ENCODE data around the gene TMEM203. TPM values are rescaled to one million over a fixed set of nuclear protein-coding genes. Genes with fewer than 3 reads are reported as not detected.

TMEM203 gene
- total and polyA plus RNA-seq, 2 experiments from 2014 or later: 32.7 to 53.4 TPM

- no peak for TF ChIP-seq ZNF462 (CRISPR knock-in tag; IDR thresholded peaks at IDR 0.05)
- no peak for TF ChIP-seq CREB1 (CRISPR knock-in tag; IDR thresholded peaks at IDR 0.05; ENCODE audit: low read depth)
- TF ChIP-seq POLR2AphosphoS5 (IDR thresholded peaks at IDR 0.05; ENCODE audit: low read depth): no peak
- TF ChIP-seq JUNB (IDR thresholded peaks at IDR 0.05; ENCODE audit: unreplicated experiment): no peak
- no peak for TF ChIP-seq STAT1 (IDR thresholded peaks at IDR 0.05; ENCODE audit: unreplicated experiment)
- no peak for TF ChIP-seq CTCF (conservative IDR thresholded peaks at IDR 0.05; ENCODE audit: low read depth in 2 of 2)
- no peak for TF ChIP-seq ZNF331 (CRISPR knock-in tag; IDR thresholded peaks at IDR 0.05; ENCODE audit: low read depth)
These were observed 17.4 kb downstream of the TMEM203 start (continued) for GRCh38 chr9:137188086-137188489.

DNA sequence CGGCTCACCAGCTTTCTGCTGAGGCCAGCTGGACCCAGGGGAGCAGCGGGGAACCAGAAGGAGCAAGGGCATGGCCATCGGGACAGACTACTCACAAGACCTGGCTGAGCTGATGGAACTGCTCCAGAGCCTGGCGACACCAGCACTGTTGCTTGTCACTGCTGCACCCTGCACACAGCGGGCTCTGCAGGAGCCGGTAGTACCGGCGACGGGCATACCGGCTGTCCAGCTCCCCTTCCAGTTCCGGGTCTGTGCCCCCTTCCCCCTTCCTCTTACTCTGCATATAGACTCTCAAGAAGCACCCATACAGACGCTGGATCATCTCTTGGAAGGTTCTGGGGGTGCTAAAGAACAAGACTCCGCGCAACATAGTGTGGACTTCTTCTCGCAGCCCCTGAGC is 18.1 kb downstream of the TMEM203 start:
- no peaks in the 10 kb centered on the region for H3K27me3 ChIP-seq (ENCODE audit: insufficient read depth)
- Mint-ChIP-seq H3K4me3 (peak overlapping the region; percentile 91), H3K36me3 (ENCODE audit: low read depth) (peaks cover 21% of the 10 kb centered on the region), H3K4me1 (peaks cover 9% of the 10 kb centered on the region), H3K27me3 (ENCODE audit: insufficient read depth, low read depth, poor library complexity) (peaks cover 13% of the 10 kb centered on the region), H3K27ac (0 out of 2 replicates have a peak overlapping the region, but pooled peaks have one; percentile 84), H3K9me3 (no peaks in the 10 kb centered on the region)
- H2AFZ ChIP-seq: no peak overlapping the region
- ATAC-seq: no peak
- no peaks in the 10 kb centered on the region for H3K9me2 ChIP-seq (ENCODE audit: insufficient read depth)
- H4K20me1 ChIP-seq (replicated peaks; ENCODE audit: insufficient read depth): 0 out of 2 replicates have a peak, but pooled peaks cover 5% of the 10 kb centered on the region
- H3K4me2 ChIP-seq: peak overlapping the region; percentile 93
- H3F3A ChIP-seq (replicated peaks; ENCODE audit: low read depth): 0 out of 2 replicates have a peak, but pooled peaks cover 4% of the 10 kb centered on the region
- H3K27ac ChIP-seq (ENCODE audit: low read depth): no peak overlapping the region
- no peak for DNase-seq (ENCODE audit: low spot score)
- H3K4me3 ChIP-seq: peak overlapping the region; percentile 94
- H3K79me2 ChIP-seq (replicated peaks; ENCODE audit: insufficient read depth): peaks cover 25% of the 10 kb centered on the region
- H3K36me3 ChIP-seq (ENCODE audit: insufficient read depth): no peaks in the 10 kb centered on the region
- H3K4me1 ChIP-seq (ENCODE audit: insufficient read depth): peaks cover 13% of the 10 kb centered on the region
- TF ChIP-seq, protein P1, sequence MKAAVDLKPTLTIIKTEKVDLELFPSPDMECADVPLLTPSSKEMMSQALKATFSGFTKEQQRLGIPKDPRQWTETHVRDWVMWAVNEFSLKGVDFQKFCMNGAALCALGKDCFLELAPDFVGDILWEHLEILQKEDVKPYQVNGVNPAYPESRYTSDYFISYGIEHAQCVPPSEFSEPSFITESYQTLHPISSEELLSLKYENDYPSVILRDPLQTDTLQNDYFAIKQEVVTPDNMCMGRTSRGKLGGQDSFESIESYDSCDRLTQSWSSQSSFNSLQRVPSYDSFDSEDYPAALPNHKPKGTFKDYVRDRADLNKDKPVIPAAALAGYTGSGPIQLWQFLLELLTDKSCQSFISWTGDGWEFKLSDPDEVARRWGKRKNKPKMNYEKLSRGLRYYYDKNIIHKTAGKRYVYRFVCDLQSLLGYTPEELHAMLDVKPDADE (IDR thresholded peaks at IDR 0.05): no peak
- TF ChIP-seq CREB1 (CRISPR knock-in tag; IDR thresholded peaks at IDR 0.05; ENCODE audit: low read depth) (no peak), EZH2 (IDR thresholded peaks at IDR 0.05; ENCODE audit: low read depth, unreplicated experiment) (no peak), ZNF114 (CRISPR knock-in tag; IDR thresholded peaks at IDR 0.05) (no peak)
- TF ChIP-seq, protein P2, sequence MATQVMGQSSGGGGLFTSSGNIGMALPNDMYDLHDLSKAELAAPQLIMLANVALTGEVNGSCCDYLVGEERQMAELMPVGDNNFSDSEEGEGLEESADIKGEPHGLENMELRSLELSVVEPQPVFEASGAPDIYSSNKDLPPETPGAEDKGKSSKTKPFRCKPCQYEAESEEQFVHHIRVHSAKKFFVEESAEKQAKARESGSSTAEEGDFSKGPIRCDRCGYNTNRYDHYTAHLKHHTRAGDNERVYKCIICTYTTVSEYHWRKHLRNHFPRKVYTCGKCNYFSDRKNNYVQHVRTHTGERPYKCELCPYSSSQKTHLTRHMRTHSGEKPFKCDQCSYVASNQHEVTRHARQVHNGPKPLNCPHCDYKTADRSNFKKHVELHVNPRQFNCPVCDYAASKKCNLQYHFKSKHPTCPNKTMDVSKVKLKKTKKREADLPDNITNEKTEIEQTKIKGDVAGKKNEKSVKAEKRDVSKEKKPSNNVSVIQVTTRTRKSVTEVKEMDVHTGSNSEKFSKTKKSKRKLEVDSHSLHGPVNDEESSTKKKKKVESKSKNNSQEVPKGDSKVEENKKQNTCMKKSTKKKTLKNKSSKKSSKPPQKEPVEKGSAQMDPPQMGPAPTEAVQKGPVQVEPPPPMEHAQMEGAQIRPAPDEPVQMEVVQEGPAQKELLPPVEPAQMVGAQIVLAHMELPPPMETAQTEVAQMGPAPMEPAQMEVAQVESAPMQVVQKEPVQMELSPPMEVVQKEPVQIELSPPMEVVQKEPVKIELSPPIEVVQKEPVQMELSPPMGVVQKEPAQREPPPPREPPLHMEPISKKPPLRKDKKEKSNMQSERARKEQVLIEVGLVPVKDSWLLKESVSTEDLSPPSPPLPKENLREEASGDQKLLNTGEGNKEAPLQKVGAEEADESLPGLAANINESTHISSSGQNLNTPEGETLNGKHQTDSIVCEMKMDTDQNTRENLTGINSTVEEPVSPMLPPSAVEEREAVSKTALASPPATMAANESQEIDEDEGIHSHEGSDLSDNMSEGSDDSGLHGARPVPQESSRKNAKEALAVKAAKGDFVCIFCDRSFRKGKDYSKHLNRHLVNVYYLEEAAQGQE (IDR thresholded peaks at IDR 0.05; ENCODE audit: unreplicated experiment): no peak
